GM21737 (cell line): ENCODE measurements around the gene FANCF.

Experiments used
- ATAC-seq: cut with Tn5 transposase; IDR thresholded peaks from one replicate; pipeline ENCODE4 v1.9.1; 2021; ENCODE audit warnings: mild to moderate bottlenecking, moderate library complexity; ENCODE audit not compliant: unreplicated experiment

The FANCF gene

GRCh38 chr11:22626573-22627239 lies 1.1 kb upstream of the FANCF start:
- no peak for ATAC-seq

- ATAC-seq: peak; percentile 59
Observed at GRCh38 chr11:22624742-22625447, 728 bp downstream of the FANCF start.

- no peak for ATAC-seq
Observed at GRCh38 chr11:22617868-22618267, 7.8 kb downstream of the FANCF start.

GRCh38 chr11:22603933-22604332 lies 21.7 kb downstream of the FANCF start:
- ATAC-seq: no peak

GRCh38 chr11:22602504-22602903 lies 23.1 kb downstream of the FANCF start:
- ATAC-seq: no peak

- no peak for ATAC-seq
Observed at GRCh38 chr11:22599458-22599857, 26.2 kb downstream of the FANCF start.

- no peak for ATAC-seq
Observed at GRCh38 chr11:22597062-22597461, 28.6 kb downstream of the FANCF start.

- ATAC-seq: no peak
Observed at GRCh38 chr11:22584976-22585375, 40.6 kb downstream of the FANCF start.

GRCh38 chr11:22583963-22584492 lies 41.6 kb downstream of the FANCF start:
- ATAC-seq: no peak

GRCh38 chr11:22582151-22582410 lies 43.5 kb downstream of the FANCF start:
- no peak for ATAC-seq

- ATAC-seq: no peak
Observed at GRCh38 chr11:22581354-22582150, 44.1 kb downstream of the FANCF start.

- ATAC-seq: no peak
Observed at GRCh38 chr11:22577854-22578253, 47.8 kb downstream of the FANCF start.
